Smooth muscle cell of the brain vasculature (primary cell): ENCODE results near the gene NPR1.
"Not testable (repeated sequence)": the region's sequence is repeated elsewhere in the genome, so short reads cannot be mapped to it uniquely, and the experiment has no call there.

Experiments used
- DNase-seq: peaks from one replicate; pipeline ENCODE4 v3.0.0-alpha.2; 2012; ENCODE audit warnings: low read depth, low spot score

The NPR1 gene

DNA sequence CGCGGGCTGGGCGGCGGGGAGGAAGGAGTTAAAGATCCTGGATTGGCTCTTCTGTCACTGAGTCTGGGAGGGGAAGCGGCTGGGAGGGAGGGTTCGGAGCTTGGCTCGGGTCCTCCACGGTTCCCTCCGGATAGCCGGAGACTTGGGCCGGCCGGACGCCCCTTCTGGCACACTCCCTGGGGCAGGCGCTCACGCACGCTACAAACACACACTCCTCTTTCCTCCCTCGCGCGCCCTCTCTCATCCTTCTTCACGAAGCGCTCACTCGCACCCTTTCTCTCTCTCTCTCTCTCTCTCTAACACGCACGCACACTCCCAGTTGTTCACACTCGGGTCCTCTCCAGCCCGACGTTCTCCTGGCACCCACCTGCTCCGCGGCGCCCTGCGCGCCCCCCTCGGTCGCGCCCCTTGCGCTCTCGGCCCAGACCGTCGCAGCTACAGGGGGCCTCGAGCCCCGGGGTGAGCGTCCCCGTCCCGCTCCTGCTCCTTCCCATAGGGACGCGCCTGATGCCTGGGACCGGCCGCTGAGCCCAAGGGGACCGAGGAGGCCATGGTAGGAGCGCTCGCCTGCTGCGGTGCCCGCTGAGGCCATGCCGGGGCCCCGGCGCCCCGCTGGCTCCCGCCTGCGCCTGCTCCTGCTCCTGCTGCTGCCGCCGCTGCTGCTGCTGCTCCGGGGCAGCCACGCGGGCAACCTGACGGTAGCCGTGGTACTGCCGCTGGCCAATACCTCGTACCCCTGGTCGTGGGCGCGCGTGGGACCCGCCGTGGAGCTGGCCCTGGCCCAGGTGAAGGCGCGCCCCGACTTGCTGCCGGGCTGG lies at the start of gene NPR1:
TSS of gene NPR1 (plus strand) at position 170 of the 818 bp plus-strand sequence. CDS start at position 591, 421 bp downstream.
- no peak for DNase-seq

GRCh38 chr1:153629343-153629665 lies 49.2 kb upstream of the NPR1 start:
- no peak for DNase-seq

- no peak for DNase-seq
These were observed 48.5 kb upstream of the NPR1 start for GRCh38 chr1:153629971-153630370.

DNA sequence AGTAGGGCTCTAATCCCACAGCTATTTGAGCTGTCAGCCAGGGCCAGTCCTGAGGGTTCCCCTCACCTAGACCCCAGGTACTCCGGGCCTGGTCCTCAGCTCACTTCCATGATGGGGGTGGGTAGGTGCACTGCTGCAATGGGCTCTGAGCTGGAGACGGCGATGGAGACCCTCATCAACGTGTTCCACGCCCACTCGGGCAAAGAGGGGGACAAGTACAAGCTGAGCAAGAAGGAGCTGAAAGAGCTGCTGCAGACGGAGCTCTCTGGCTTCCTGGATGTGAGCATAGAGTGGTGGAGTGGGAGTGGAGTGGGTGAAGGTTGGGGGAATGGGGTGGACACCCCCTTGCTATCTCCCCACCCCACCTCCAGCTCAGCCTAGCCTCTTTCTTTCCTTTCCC lies 48.1 kb upstream of the NPR1 start:
- DNase-seq, result no peak

- DNase-seq, result no peak
These were observed 47.2 kb upstream of the NPR1 start for GRCh38 chr1:153631047-153632022.

GRCh38 chr1:153633161-153633753 lies 45.2 kb upstream of the NPR1 start:
- DNase-seq, result no peak

DNA sequence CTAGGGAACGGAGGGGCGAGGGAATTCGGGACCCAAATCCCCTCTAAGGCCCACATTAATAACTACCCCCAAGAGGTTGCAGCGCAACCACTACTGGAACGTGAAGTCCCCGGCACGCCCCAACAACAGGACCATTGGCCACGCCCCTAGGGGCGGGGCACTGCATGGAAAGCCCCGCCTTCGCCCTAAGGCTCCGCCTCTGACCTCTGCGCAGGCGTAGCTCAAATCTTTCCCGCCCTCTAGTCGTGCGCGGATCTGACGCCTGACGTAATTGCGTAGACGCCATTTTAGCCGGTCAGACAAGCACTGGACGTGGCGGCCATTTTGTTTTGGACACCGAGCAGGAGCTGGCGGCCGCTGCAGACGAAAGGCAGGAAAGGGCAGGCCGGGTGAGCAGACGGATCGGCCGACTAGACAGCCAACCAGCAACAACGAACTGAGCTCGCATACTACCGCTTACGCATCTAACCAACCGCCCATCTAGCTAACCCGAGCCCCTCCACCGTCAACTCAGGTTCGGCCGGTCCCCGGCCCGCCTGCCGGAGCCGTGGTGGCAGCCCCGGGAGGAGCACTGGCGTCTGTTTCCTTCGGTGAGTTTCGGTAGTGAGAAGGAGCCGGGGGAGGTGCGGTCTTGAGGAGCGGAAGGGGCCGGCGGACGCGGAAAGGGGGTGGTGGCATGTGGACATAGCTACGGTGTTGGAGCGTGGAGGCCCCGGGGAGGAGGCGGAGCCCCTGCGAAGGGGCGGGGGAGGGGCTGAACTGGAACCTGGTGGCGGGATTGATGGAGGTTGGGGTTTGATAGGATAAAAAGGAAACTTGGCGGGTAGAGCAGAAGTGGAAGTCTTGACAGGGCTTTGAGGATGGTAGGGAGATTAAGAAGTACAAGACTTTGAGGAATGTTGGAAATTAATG lies 44.5 kb upstream of the NPR1 start, which contains the start of gene CHTOP:
TSS of gene CHTOP (plus strand) at position 313 of the 912 bp plus-strand sequence. CDS start 2,523 bp downstream, outside the sequence.
- DNase-seq, result peak; percentile 97

- no peak for DNase-seq
These were observed 42.6 kb upstream of the NPR1 start for GRCh38 chr1:153635872-153636271.

DNA sequence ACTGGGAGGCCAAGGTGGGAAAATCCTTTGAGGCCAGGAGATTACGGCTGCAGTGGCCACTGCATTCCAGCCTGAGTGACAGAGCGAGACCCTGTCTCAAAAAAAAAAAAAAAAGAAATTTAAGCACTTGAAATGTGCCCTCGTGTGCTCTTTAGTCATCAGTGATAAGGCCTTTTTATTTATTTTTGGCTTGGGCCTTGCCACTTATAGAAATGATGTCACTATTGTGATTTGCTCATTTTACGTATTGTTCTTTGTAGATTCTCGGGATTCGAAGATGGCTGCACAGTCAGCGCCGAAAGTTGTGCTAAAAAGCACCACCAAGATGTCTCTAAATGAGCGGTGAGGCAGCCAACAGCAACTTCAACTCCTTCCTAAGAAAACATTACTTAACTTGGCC lies 42.2 kb upstream of the NPR1 start:
- DNase-seq, result no peak

GRCh38 chr1:153638261-153638660 lies 40.2 kb upstream of the NPR1 start:
- DNase-seq, result no peak

DNA sequence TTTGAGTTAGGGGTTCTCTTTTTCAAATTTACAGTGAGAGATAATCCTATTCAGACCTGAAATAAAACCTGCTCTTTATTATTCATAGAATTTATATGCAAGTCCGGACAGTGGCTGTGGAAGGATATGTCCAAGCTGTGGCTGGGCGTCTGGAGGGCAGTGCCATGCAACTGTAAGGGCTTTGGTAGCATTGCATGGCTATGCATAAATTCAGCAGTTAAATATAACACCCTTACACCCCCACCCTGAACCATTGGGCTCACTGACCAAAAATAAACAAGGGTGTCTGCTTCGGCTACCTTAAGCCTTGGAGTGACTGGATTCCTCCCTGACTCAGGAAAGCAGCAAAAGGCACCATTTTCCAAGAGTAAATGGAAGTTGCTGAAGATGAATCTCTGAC lies 39.2 kb upstream of the NPR1 start:
- no peak for DNase-seq

DNA sequence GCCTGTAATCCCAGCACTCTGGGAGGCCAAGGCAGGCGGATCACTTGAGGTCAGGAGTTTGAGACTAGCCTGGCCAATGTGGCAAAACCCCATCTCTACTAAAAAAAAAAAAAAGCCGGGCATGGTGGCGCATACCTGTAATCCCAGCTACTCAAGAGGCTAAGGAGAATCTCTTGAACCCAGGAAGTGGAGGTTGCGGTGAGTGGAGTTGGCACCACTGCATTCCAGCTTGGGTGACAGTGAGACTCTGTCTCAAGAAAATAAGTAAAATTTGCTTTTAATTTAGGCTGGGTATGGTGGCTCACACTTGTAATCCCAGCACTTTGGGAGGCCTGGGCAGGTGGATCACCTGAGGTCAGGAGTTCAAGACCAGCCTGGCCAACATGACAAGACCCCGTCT lies 38.3 kb upstream of the NPR1 start:
- not testable (repeated sequence) for DNase-seq

GRCh38 chr1:153640861-153641260 lies 37.6 kb upstream of the NPR1 start:
- DNase-seq, result no peak

- DNase-seq, result no peak
These were observed 36.3 kb upstream of the NPR1 start for GRCh38 chr1:153642161-153642560.

DNA sequence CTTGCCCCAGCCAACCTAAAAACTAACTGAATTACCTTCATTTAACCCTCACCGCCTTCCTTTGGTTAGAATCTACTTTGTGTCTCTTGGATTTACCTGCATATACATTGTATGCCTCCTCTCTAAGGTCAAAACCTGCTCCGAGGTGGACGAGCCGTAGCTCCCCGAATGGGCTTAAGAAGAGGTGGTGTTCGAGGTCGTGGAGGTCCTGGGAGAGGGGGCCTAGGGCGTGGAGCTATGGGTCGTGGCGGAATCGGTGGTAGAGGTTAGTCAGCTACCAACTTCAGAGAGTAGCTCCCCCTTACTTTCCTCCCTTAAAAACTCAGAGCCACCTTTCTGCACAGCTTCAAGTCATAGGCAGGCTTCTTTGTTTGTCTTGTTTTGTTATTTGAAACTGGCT lies 35.4 kb upstream of the NPR1 start:
- DNase-seq, result no peak

- no peak for DNase-seq
These were observed 34.7 kb upstream of the NPR1 start for GRCh38 chr1:153643816-153644215.

DNA sequence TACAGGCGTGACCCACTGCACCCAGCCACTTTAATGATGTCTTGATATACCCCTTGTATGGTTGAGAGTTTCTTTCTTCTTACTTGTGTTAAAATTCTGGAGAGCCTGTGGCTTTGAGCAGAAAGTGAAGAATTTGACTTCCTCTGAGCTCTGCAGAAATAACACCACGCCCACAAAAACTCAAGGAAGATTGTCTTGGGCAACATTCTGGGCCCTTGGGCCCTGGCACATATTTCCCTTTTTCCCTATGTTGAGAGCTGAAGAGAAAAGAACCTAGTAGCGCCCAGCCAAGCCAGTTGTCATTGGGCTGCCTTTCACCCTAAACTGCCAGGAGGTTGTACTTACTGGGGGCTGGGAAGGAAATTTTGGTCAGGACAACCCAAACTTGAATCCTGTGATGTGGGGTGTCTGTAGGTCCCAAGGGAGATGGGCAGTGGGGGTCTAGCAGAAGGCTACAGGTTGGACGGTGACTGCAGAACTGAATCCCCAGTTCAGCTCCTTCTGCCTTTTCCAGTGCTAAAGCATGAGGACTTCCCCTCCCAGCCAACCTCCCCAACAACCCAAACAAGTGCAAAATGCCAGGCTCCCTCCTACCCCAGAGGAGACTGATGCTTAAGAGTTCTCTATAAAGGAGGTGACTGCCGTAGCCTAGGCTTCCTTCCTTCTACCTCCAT lies 31.7 kb upstream of the NPR1 start:
- DNase-seq, result no peak

DNA sequence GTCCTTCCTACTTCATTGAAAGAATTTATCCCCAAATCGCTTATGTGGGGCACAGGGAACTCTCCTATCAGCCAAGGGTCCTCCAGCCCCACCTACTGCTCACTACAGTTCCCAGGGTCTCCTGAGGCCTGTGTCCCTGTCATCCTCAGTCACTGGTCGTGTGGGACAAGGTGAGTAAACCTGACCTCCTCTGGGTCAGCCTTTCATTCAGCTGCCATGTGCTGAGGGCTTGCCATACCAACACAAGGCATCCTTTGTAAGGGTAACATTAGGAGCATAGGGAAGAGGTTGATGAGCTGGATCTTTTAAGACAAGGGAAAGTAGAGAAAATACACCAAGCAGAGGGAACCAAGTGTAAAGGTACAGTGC lies 31.2 kb upstream of the NPR1 start:
- no peak for DNase-seq

- no peak for DNase-seq
These were observed 30.4 kb upstream of the NPR1 start for GRCh38 chr1:153648000-153648643.
